Activated gamma-delta T cell treated with Interleukin-2 at 50 U/mL for 16 hours (primary cell): ENCODE results near the gene TRERF1.

Experiments
- DNase-seq: peaks from one replicate; pipeline ENCODE4 v3.0.0-alpha.2; 2020

Gene TRERF1

GRCh38 chr6:42419490-42420280 lies 32.0 kb downstream of the TRERF1 start:
- DNase-seq: no peak

- no peak for DNase-seq
These were observed 33.0 kb downstream of the TRERF1 start for GRCh38 chr6:42418724-42419123.

- DNase-seq: peak; percentile 68
These were observed 34.0 kb downstream of the TRERF1 start for GRCh38 chr6:42417641-42418112.

- DNase-seq: no peak
These were observed 40.3 kb downstream of the TRERF1 start for GRCh38 chr6:42411406-42411805.

- DNase-seq: no peak
These were observed 40.9 kb downstream of the TRERF1 start for GRCh38 chr6:42410861-42411260.

- DNase-seq: no peak
These were observed 42.1 kb downstream of the TRERF1 start for GRCh38 chr6:42409581-42409980.

- DNase-seq: no peak
These were observed 44.3 kb downstream of the TRERF1 start for GRCh38 chr6:42407379-42407778.

GRCh38 chr6:42406306-42407280 lies 45.1 kb downstream of the TRERF1 start:
- DNase-seq: no peak

- DNase-seq: no peak
These were observed 46.7 kb downstream of the TRERF1 start for GRCh38 chr6:42405021-42405420.

GRCh38 chr6:42404484-42404883 lies 47.2 kb downstream of the TRERF1 start:
- DNase-seq: peak; percentile 38

- no peak for DNase-seq
These were observed 47.9 kb downstream of the TRERF1 start for GRCh38 chr6:42403831-42404230.

GRCh38 chr6:42403421-42403820 lies 48.3 kb downstream of the TRERF1 start:
- no peak for DNase-seq

GRCh38 chr6:42402184-42402583 lies 49.5 kb downstream of the TRERF1 start:
- peak; percentile 44 for DNase-seq

GRCh38 chr6:42401613-42401951 lies 50.1 kb downstream of the TRERF1 start:
- no peak for DNase-seq

- no peak for DNase-seq
These were observed 50.7 kb downstream of the TRERF1 start for GRCh38 chr6:42400886-42401612.

GRCh38 chr6:42400061-42400760 lies 51.5 kb downstream of the TRERF1 start:
- DNase-seq: no peak

- no peak for DNase-seq
These were observed 55.0 kb downstream of the TRERF1 start for GRCh38 chr6:42396720-42397119.

GRCh38 chr6:42394881-42395620 lies 56.7 kb downstream of the TRERF1 start:
- DNase-seq: no peak

GRCh38 chr6:42394151-42394550 lies 57.6 kb downstream of the TRERF1 start:
- DNase-seq: no peak

- DNase-seq: no peak
These were observed 58.4 kb downstream of the TRERF1 start for GRCh38 chr6:42393339-42393738.

GRCh38 chr6:42392833-42393232 lies 58.9 kb downstream of the TRERF1 start:
- DNase-seq: no peak

GRCh38 chr6:42391441-42391840 lies 60.3 kb downstream of the TRERF1 start:
- no peak for DNase-seq
